ENCODE measurements around the gene MED26. TPM values are rescaled to one million over a fixed set of nuclear protein-coding genes. Genes with fewer than 3 reads are reported as not detected.

The MED26 gene
- total RNA-seq, 1 experiment from 2014 or later: 8.8 TPM

DNA sequence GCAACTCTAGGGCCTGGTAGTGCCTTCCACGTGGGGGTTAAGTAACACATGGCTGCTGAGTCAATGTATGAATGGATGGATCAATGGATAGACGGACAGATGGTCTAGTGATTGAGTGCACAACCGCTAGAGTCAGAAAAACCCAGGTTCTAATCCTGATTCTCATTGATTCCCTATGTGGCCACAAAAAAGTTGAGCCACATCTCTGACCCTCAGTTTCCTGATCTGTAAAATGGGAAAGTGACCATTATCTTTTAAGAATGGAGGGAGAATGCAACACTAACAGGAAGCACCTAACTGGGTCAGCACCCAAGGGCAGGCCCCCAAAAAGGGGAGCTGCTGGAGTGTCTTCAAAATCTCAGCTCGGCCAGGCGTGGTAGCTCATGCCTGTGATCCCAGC is 29.4 kb upstream of the MED26 start:
- in situ Hi-C loops (cut with HindIII; ENCODE audit: low pct_unique_long_range_greater_than_20kb, low sequenced_read_pairs): no loop called here
- ChIA-PET CTCF (no interaction called here), POLR2A (no interaction called here)
- no peaks in the 10 kb centered on the region; the same call in 1 of the 2 replicates for H3K4me1 ChIP-seq (ENCODE audit: control insufficient read depth, insufficient read depth, low read length)
- intact Hi-C loops (cut with micrococcal nuclease; ENCODE audit: unreplicated experiment): no loop called here
- TF ChIP-seq TCF7L2 (IDR thresholded peaks at IDR 0.05; ENCODE audit: low read depth, low read length): no peak
- no peak for TF ChIP-seq SIN3A (IDR thresholded peaks at IDR 0.05; ENCODE audit: borderline replicate concordance, insufficient read depth, low read depth, low read length)
- no peak for TF ChIP-seq POLR2AphosphoS5 (IDR thresholded peaks at IDR 0.05; ENCODE audit: low read depth, low read length)
- TF ChIP-seq, protein P1, sequence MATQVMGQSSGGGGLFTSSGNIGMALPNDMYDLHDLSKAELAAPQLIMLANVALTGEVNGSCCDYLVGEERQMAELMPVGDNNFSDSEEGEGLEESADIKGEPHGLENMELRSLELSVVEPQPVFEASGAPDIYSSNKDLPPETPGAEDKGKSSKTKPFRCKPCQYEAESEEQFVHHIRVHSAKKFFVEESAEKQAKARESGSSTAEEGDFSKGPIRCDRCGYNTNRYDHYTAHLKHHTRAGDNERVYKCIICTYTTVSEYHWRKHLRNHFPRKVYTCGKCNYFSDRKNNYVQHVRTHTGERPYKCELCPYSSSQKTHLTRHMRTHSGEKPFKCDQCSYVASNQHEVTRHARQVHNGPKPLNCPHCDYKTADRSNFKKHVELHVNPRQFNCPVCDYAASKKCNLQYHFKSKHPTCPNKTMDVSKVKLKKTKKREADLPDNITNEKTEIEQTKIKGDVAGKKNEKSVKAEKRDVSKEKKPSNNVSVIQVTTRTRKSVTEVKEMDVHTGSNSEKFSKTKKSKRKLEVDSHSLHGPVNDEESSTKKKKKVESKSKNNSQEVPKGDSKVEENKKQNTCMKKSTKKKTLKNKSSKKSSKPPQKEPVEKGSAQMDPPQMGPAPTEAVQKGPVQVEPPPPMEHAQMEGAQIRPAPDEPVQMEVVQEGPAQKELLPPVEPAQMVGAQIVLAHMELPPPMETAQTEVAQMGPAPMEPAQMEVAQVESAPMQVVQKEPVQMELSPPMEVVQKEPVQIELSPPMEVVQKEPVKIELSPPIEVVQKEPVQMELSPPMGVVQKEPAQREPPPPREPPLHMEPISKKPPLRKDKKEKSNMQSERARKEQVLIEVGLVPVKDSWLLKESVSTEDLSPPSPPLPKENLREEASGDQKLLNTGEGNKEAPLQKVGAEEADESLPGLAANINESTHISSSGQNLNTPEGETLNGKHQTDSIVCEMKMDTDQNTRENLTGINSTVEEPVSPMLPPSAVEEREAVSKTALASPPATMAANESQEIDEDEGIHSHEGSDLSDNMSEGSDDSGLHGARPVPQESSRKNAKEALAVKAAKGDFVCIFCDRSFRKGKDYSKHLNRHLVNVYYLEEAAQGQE (IDR thresholded peaks at IDR 0.05; ENCODE audit: insufficient read depth in 1 of 2, low read depth in 2 of 2, low read length in 1 of 2): no peak
- no peak overlapping the region for H3K27ac ChIP-seq (ENCODE audit: low read length)
- no peaks in the 10 kb centered on the region for H3K27me3 ChIP-seq (ENCODE audit: control insufficient read depth, insufficient read depth, low read length)
- H3K36me3 ChIP-seq (ENCODE audit: control insufficient read depth, insufficient read depth, low read length): peaks cover 9% of the 10 kb centered on the region
- no peak overlapping the region for H3K4me3 ChIP-seq (ENCODE audit: low read depth in 2 of 2, low read length in 2 of 2)
- BruUV-seq (replicated peaks): no TSS peak
- ATAC-seq (no peak), DNase-seq (ENCODE audit: low read depth, low spot score) (no peak)
- H3K9me3 ChIP-seq (ENCODE audit: control insufficient read depth, insufficient read depth, low read depth, low read length): no peaks in the 10 kb centered on the region

DNA sequence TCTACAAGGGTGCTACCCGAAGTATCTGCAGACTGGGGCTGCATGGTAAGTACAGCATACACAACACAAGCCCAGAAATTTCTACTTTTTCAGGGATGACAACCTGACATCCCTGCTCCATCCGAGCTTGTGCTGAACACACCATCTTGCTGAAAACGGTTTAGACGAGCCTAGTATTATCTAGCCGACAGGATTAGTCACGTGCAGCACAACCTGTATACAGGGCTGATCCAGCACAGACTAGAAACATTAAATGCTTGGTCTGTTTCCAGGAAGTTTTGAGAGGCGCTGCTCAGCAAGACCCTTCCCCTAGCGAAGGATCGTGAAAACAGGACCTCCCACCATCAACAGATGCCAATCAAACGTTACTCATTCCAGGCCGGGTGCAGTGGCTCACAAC is 27.7 kb upstream of the MED26 start:
- ATAC-seq (no peak), DNase-seq (ENCODE audit: low read depth, low spot score) (no peak)
- Histone ChIP-seq H3K4me1 (ENCODE audit: control insufficient read depth, insufficient read depth, low read length) (no peaks in the 10 kb centered on the region), H3K27me3 (ENCODE audit: control insufficient read depth, insufficient read depth, low read length) (no peaks in the 10 kb centered on the region), H3K27ac (ENCODE audit: low read length) (no peak overlapping the region), H3K9me3 (ENCODE audit: control insufficient read depth, insufficient read depth, low read depth, low read length) (no peaks in the 10 kb centered on the region), H3K36me3 (ENCODE audit: control insufficient read depth, insufficient read depth, low read length) (peaks cover 9% of the 10 kb centered on the region), H3K4me3 (ENCODE audit: low read depth in 2 of 2, low read length in 2 of 2) (no peak overlapping the region)
- no TSS peak for BruUV-seq (replicated peaks)
- TF ChIP-seq TCF7L2 (IDR thresholded peaks at IDR 0.05; ENCODE audit: low read depth, low read length): no peak
- TF ChIP-seq, protein P1 (IDR thresholded peaks at IDR 0.05; ENCODE audit: insufficient read depth in 1 of 2, low read depth in 2 of 2, low read length in 1 of 2): no peak
- no peak for TF ChIP-seq SIN3A (IDR thresholded peaks at IDR 0.05; ENCODE audit: borderline replicate concordance, insufficient read depth, low read depth, low read length)
- no peak for TF ChIP-seq POLR2AphosphoS5 (IDR thresholded peaks at IDR 0.05; ENCODE audit: low read depth, low read length)
- TF ChIP-seq, protein P2, sequence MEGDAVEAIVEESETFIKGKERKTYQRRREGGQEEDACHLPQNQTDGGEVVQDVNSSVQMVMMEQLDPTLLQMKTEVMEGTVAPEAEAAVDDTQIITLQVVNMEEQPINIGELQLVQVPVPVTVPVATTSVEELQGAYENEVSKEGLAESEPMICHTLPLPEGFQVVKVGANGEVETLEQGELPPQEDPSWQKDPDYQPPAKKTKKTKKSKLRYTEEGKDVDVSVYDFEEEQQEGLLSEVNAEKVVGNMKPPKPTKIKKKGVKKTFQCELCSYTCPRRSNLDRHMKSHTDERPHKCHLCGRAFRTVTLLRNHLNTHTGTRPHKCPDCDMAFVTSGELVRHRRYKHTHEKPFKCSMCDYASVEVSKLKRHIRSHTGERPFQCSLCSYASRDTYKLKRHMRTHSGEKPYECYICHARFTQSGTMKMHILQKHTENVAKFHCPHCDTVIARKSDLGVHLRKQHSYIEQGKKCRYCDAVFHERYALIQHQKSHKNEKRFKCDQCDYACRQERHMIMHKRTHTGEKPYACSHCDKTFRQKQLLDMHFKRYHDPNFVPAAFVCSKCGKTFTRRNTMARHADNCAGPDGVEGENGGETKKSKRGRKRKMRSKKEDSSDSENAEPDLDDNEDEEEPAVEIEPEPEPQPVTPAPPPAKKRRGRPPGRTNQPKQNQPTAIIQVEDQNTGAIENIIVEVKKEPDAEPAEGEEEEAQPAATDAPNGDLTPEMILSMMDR (IDR thresholded peaks at IDR 0.05): no peak
- intact Hi-C loops (cut with micrococcal nuclease; ENCODE audit: unreplicated experiment) (no loop called here), in situ Hi-C loops (cut with HindIII; ENCODE audit: low pct_unique_long_range_greater_than_20kb, low sequenced_read_pairs) (no loop called here)
- ChIA-PET CTCF (no interaction called here), POLR2A (no interaction called here)

All from Panc1 (cell line).